ENCODE data around the gene NMUR1.

Gene NMUR1

DNA sequence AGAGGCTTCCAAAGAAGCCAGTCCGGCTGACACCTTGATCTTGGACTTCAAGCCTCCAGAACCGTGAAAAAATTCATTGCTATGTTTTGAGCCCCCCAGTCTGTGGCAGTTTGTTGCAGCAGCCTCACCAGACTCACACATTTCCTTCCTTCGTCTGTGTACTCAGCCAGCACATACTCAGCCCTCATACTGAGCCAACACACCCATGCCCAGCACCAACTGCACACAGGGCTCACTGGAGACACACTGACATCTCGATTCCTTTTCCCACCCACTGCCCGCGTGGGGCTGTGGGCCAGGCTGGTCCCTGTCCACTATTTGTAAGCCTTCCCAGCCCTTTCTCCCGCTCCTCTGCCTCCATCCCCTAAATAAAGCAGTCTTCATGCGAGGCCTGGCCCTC, 24.1 kb upstream of the NMUR1 start:
- DNase-seq (ENCODE audit: low read depth in 2 of 2), result no peak

- no peak for DNase-seq (ENCODE audit: low read depth in 2 of 2)
Measured at GRCh38 chr2:231552752-231553151, 22.5 kb upstream of the NMUR1 start.

DNA sequence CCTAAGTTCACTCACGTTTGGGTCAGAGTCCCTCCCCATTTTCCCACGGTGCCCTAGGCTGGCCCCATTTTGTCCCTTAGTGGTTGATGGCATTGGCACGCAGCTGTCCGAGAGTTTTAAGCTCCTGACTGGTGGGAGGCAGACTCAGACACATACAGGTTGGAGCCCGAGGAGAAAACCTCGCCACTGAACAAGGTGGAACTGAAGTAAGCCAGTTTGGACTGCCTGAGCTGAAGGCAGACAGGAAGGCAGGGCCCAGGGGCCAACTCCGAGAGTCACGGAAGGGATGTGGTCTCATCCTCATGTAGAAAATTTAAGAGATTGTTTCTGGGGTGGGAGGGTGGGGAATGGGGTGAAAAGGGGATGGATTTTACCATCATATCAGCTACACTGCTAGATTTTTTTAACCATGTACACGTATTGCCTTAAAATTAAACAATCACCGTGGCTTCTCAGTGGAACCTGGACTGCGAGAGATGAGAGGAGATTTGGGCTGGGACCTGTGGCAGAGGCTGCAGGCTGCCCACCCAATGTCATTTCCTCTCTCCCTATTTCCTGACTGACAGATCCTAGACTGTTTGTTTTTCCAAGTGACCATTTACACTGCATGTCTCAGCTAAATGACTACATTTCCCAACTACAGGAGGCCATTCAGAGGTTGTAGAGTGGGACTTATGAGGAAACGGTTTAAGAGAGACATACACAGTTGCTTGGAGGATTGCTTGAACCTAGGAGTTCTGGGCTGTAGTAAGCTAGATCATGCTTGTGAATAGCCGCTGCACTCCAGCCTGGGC, 19.4 kb upstream of the NMUR1 start:
- DNase-seq (ENCODE audit: low read depth in 2 of 2), result no peak

DNA sequence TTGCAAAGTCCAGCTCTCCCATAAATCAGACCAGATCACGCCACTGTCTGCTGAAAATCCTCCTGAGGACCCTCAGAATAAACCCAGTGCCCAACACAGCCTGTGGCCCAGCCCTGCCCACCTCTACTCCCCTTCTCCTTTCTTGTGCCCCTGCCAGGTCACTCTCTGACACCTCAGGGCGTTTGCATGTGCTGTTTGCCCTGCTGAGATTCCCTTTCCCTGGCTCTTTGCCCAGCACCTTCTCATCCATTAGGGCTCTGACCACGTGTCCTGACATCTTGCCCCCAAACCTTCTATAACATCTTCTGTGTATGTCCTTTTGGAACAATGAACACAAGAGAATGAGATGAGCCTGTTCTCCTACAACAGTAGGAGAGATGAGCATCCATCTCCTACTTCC, 18.5 kb upstream of the NMUR1 start:
- DNase-seq (ENCODE audit: low read depth in 2 of 2), result no peak

GRCh38 chr2:231547315-231548110, 17.3 kb upstream of the NMUR1 start:
- no peak for DNase-seq (ENCODE audit: low read depth in 2 of 2)

DNA sequence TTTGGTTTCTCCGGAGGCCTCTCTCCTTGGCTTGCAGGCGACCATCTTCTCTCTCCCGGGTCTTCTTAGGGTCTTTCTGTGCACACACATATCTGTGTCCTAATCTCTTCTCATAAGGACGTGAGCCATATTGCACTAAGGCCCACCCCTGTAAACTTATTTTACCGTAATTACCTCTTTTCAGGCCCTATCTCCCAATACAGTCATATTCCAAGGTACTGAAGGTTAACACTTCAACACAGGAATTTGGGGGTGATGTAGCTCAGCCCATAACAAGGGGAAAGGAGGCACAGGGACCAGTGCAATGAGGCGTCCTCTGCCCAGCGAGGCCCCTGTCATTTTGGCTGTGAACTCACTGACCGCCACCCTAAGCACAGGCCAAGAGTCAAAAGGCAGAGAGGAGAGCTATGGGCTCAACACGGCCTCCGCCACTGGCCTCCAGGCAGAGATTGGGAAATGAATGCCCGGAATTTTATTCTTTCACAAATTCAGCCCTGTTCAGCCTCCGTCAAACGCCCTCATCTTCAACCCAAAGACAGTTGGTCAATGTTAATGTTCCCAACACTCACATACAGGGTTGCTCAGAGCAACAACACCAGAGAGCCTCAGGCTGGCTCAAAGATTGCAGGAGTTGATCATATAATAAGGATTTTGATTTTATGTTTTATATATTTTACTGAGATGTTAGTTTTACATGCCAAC, 15.9 kb upstream of the NMUR1 start:
- no peak for DNase-seq (ENCODE audit: low read depth in 2 of 2)

GRCh38 chr2:231545105-231545902, 15.1 kb upstream of the NMUR1 start:
- peak; percentile 30 to 67 for DNase-seq (ENCODE audit: low read depth in 2 of 2)

GRCh38 chr2:231542136-231542535, 11.9 kb upstream of the NMUR1 start:
- DNase-seq (ENCODE audit: low read depth in 2 of 2), result no peak

DNA sequence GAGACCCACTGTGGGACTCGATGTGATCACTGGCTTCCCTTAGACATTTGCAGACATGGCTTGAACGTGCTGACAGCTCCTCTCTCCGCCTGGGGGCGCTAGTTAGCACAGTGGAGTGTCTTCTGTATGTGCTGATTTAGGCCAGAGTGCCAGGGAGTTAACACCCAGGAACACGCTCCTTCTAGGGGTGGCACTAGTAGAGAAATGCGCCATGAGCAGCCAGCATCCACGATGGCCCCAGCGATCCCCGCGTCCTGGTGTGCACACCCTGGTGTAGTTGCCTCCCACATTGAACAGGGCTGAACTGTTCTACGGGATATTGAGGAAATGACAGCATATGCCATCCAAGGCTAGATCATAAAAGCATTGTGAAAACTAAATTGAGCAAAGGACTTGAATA, 11.4 kb upstream of the NMUR1 start:
- no peak for DNase-seq (ENCODE audit: low read depth in 2 of 2)

GRCh38 chr2:231539991-231540390, 9.7 kb upstream of the NMUR1 start:
- DNase-seq (ENCODE audit: low read depth in 2 of 2), result no peak

DNA sequence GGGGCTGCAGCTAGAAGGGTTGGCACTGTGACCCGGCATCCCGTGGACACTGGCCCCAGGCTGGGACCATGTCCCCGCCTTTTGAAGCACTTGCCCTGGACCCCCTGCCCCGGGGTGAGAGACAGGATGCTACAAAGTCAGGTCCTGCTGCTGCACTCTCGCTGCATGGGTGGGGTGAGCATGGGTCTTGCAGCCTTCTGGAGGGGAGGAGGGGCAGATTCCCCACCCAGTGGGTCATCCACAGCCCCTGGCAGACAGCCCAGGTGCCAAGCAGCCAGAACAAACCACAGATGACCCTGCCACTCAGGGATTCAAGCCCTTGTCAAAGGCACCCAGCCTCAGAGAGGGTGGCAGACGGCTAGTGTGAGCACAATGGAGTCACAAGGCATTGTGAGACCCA, 5.7 kb upstream of the NMUR1 start:
- no peak for DNase-seq (ENCODE audit: low read depth in 2 of 2)

GRCh38 chr2:231533777-231534125, 3.5 kb upstream of the NMUR1 start:
- no peak for DNase-seq (ENCODE audit: low read depth in 2 of 2)

DNA sequence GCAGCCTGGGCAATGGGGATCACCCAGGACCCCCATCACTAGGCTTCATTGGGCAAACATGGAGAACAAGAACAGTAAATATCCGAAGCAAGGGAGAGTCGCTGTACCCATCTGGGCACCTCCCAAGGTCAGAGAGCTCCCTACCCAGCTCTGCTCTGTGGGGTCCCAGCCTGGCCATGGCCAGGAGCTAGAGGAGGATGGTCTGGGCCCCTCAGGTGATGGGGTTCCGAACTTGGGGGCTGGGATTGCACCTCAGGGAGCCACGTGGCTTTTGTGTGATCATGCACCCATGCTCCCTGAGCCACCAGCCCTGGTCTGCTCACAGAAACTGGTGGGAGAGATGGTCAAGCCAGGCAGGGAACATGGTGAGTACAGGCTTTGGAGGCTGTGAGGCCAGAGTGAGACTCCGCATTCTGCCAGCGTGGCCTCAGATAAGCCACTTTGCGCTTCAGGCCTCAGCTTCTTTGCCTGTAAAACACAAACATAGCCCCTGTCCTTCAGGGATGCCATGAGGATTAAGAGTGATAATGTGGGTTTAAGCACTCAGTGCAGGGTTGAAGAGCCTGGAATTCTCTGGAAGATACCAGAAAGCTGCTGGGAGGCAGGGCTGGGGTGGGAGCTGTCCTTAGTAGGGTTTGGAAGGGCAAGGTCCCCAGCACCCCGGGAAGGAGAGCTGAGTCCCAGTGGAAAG, 3.0 kb upstream of the NMUR1 start:
- DNase-seq (ENCODE audit: low read depth in 2 of 2), result no peak

DNA sequence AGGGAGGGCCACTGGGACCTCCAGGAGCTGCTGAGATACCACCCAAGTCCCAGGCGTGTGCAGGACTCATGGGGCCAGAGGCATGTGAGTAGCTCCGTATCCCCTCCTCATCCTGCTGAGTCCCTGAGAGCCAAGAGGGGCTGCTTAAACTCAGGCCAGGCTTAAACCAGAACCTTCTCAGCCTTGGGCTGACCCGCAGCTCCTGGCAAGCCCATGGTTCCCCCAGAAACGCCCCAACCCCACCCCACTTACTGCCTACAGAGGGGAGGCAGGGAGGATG, 2.5 kb upstream of the NMUR1 start:
- no peak for DNase-seq (ENCODE audit: low read depth in 2 of 2)

DNA sequence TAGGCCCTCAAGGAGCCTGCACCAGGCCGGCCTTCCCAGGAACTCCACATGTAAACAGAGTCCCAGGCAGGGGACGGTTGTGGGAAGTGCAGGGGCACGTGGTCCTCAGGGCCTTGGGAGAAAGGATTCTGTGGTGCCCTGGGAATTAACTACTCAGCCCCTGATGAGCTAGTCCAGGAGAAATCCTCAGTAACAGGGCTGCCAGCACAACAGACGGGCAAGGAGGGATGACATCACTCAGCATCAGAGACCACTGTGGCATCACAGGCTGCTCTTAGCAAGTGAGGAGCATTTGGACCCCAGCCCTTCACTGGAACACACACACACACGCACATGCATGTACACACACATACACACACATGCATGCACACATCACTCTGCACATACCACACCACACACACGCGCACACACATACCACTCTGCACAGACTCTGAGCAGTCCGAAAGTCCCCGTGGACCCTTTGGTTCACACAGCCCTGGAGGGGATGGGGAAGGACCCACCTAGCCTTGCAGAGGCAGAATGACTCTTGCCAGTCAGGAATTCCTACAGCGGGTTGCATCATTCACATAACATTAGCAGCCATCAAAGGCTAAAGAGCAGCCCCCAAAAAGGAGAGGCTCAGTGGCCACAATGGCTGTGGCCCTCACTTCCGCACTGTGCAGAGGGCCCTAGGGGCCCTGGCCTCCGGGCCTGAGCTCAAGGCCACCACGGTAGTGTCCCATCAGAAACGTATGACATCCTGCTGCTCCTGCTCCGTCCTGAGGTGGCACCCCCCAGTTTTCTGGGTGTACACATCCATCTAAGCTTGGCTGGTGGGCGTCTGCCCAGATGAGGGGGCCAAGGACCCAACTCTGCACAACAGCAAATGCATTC, 1.9 kb upstream of the NMUR1 start:
- no peak for DNase-seq (ENCODE audit: low read depth in 2 of 2)

GRCh38 chr2:231531466-231531865, 1.2 kb upstream of the NMUR1 start:
- no peak for DNase-seq (ENCODE audit: low read depth in 2 of 2)

GRCh38 chr2:231528636-231529030, 1.6 kb downstream of the NMUR1 start:
- no peak for DNase-seq (ENCODE audit: low read depth in 2 of 2)

DNA sequence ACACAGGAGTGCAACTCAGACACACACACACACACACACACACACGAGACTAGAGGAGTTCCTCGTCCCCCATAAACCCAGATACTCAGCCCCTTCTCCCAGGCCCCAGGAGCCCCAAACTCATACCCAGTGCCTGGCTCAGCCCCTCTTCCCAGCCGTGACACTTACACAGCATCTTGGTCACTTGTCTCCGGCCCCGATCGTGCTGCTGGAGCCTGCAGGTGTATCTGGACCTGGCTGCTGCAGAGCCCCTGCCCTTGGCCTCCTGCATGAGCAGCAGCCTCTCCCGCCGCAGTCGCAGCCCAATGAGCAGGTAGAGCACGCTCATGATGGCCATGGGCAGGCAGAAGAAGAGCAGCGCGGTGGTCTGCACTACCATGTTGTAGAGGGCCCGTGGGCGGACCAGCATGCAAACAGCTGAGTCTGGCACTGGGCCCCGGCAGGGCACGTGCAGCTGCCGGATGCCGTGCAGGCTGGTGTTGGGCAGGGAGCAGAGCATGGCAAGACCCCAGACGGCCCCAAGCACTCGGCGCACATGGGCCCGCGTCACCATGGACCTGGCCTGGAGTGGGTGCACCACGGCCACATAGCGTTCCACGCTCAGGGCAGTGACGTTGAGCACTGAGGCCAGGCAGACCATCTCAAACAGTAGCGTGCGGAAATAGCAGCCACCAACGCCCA, 2.1 kb downstream of the NMUR1 start:
- no peak for DNase-seq (ENCODE audit: low read depth in 2 of 2)

- no peak for DNase-seq (ENCODE audit: low read depth in 2 of 2)
Measured at GRCh38 chr2:231527091-231527395, 3.2 kb downstream of the NMUR1 start.
